C4-2B (cell line): ENCODE results near the gene CTBS.

Experiments used
- H3K27ac ChIP-seq: fragments of 450-650 bp; 2 replicates; pipeline ENCODE4 v1.5.1; 2017
- ZFX ChIP-seq: fragments of 450-650 bp; IDR thresholded peaks from 2 replicates; pipeline ENCODE4 v1.6.1; 2017
- TF ChIP-seq, protein P1 (sequence below): fragments of 450-650 bp; conservative IDR thresholded peaks from 2 replicates; pipeline ENCODE4 v1.5.1; 2017; ENCODE audit warnings: mild to moderate bottlenecking

Gene CTBS, protein sequence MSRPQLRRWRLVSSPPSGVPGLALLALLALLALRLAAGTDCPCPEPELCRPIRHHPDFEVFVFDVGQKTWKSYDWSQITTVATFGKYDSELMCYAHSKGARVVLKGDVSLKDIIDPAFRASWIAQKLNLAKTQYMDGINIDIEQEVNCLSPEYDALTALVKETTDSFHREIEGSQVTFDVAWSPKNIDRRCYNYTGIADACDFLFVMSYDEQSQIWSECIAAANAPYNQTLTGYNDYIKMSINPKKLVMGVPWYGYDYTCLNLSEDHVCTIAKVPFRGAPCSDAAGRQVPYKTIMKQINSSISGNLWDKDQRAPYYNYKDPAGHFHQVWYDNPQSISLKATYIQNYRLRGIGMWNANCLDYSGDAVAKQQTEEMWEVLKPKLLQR

DNA sequence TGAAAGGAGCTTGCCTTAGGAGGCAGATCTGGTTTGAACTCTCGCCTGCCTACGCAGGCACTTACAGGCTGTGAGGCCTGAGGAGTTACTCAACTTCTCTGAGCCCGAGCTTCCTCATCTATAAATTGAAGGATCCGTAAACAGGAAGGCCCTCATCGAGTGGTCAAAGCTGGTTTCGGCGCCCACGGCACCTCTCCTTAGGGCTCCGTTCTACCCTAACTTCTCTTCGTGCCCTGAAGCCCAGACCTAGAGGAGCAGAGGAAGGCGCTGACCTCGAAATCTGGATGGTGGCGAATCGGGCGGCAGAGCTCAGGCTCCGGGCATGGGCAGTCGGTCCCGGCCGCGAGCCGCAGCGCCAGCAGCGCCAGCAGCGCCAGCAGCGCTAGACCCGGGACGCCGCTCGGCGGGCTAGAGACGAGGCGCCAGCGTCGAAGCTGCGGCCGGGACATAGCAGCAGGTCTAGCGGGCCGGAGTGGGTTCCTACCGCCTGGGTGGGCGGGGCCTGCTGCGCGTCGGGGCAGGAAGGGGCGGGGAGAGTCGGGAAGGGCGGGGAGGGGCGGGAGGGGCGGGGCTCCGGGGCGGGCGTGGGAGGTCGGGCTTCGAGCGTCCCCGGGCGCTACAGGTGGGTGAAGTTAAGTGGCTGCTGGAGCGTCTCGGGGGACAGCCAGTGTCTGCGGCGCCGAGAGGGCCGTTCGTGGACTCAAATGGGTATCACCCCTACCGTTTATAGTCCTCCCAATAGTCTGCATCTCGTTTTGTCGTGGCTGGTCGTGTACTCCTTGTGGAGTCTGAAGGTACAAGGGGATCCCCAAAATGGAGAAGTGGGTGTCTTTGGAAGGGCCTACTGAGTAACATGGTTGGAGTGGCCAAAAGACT lies at the start of gene CTBS:
Gene CTBS, minus strand, starts transcription at position 474 of the 876 bp plus-strand sequence. Its CDS starts 25 bp downstream, at position 449.
- H3K27ac ChIP-seq, result peak within 1 kb of the TSS; percentile 99
- TF ChIP-seq ZFX, result peak; percentile 73
- TF ChIP-seq, protein P1, sequence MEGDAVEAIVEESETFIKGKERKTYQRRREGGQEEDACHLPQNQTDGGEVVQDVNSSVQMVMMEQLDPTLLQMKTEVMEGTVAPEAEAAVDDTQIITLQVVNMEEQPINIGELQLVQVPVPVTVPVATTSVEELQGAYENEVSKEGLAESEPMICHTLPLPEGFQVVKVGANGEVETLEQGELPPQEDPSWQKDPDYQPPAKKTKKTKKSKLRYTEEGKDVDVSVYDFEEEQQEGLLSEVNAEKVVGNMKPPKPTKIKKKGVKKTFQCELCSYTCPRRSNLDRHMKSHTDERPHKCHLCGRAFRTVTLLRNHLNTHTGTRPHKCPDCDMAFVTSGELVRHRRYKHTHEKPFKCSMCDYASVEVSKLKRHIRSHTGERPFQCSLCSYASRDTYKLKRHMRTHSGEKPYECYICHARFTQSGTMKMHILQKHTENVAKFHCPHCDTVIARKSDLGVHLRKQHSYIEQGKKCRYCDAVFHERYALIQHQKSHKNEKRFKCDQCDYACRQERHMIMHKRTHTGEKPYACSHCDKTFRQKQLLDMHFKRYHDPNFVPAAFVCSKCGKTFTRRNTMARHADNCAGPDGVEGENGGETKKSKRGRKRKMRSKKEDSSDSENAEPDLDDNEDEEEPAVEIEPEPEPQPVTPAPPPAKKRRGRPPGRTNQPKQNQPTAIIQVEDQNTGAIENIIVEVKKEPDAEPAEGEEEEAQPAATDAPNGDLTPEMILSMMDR, result no peak; the same call in 1 of the 2 replicates

GRCh38 chr1:84621553-84621952 lies 47.3 kb upstream of the CTBS start:
- H3K27ac ChIP-seq, result no peak overlapping the region; the same call in 1 of the 2 replicates
- no peak for TF ChIP-seq ZFX
- TF ChIP-seq, protein P1, result no peak

GRCh38 chr1:84620720-84621313 lies 46.6 kb upstream of the CTBS start:
- peak overlapping the region; percentile 59 for H3K27ac ChIP-seq
- TF ChIP-seq ZFX, result peak; percentile 17; the same call in 1 of the 2 replicates
- TF ChIP-seq, protein P1, result peak; percentile 100

DNA sequence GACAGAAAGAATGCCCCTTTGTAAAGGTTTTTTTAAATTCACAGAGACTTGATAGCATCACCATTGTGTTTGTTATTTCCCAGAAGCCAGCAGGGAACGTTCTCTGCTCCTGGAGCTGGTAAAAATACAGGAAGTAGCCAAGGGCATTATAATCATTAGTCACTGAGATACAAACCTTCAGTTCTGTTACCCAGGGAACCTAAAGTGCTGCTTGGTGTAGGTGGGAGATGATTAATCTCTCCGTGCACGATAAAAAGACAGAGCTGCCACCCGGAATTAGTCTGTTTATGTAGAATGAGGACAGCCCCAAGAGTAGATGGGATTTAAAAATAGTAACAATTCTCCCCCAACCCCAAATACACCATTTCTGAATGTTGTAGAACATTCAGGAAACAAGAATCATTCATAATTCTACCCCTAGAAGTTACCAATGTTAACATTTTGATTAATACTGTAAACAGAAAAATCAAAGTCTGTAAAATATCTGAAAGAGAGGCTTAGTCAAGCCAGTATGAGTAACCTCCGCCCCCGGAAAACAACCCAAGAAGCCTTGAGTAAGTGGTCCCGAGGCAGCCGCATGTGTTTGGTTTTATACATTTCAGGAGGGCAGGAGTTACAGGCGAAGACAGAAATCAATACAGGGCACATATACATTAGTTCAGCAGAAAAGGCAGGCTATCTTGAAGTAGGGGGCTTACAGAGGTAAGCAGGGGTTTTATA lies 45.3 kb upstream of the CTBS start:
- TF ChIP-seq, protein P1, result no peak
- TF ChIP-seq ZFX, result no peak
- H3K27ac ChIP-seq, result no peak overlapping the region

DNA sequence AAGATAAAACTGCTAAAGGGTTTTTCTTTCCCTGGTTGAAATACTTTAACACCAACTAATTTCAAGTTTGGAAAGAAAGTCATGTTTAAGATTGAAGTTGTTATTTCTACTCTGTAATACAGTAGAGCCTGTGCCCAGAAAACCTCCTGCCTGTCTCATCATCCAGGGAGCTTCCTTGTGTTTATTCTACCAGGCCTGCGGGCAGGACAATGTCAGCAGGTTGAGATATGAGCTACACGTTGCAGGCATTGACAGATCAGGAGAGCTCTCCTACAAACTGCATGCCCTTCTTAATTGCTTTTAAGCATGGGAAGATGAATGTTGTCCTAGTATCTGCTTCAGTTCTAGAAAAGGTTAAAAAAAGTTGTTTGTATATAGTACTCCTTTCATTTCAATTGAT lies 43.1 kb upstream of the CTBS start:
- TF ChIP-seq, protein P1, result no peak
- no peak for TF ChIP-seq ZFX
- H3K27ac ChIP-seq, result no peak overlapping the region

GRCh38 chr1:84615790-84616189 lies 41.5 kb upstream of the CTBS start:
- no peak overlapping the region for H3K27ac ChIP-seq
- TF ChIP-seq, protein P1, result no peak
- TF ChIP-seq ZFX, result no peak
